ENCODE data around the gene NMRK2. TPM values are rescaled to one million over a fixed set of nuclear protein-coding genes. Genes with fewer than 3 reads are reported as not detected.
"Not testable (repeated sequence)": the region's sequence is repeated elsewhere in the genome, so short reads cannot be mapped to it uniquely, and the experiment has no call there.

The NMRK2 gene
- total RNA-seq, 1 donor: not detected

DNA sequence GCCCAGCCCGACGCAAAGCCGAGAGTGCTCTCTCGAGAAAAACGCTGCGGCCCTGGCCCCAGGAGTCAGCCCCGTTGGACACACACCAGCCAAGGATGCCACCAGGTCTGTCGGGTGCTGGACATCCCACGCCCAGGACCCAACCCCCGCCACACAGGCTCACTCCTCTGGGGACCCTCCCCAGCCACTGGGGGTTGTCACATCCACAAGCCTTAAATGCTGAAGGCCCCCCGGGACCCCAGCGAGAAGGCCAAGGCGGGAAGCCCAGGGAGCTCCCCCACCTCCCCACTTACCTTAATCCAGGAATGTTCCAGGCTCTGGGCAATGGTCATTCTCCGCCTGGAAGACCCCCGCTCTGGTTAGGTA, 26.9 kb downstream of the NMRK2 start:
- DNase-seq (ENCODE audit: low read depth): no peak
- TF ChIP-seq, protein P1, sequence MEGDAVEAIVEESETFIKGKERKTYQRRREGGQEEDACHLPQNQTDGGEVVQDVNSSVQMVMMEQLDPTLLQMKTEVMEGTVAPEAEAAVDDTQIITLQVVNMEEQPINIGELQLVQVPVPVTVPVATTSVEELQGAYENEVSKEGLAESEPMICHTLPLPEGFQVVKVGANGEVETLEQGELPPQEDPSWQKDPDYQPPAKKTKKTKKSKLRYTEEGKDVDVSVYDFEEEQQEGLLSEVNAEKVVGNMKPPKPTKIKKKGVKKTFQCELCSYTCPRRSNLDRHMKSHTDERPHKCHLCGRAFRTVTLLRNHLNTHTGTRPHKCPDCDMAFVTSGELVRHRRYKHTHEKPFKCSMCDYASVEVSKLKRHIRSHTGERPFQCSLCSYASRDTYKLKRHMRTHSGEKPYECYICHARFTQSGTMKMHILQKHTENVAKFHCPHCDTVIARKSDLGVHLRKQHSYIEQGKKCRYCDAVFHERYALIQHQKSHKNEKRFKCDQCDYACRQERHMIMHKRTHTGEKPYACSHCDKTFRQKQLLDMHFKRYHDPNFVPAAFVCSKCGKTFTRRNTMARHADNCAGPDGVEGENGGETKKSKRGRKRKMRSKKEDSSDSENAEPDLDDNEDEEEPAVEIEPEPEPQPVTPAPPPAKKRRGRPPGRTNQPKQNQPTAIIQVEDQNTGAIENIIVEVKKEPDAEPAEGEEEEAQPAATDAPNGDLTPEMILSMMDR (IDR thresholded peaks at IDR 0.05; ENCODE audit: insufficient read depth, low read depth, low read length): no peak
- no peak overlapping the region for H3K4me3 ChIP-seq (ENCODE audit: low read depth, low read length)

DNA sequence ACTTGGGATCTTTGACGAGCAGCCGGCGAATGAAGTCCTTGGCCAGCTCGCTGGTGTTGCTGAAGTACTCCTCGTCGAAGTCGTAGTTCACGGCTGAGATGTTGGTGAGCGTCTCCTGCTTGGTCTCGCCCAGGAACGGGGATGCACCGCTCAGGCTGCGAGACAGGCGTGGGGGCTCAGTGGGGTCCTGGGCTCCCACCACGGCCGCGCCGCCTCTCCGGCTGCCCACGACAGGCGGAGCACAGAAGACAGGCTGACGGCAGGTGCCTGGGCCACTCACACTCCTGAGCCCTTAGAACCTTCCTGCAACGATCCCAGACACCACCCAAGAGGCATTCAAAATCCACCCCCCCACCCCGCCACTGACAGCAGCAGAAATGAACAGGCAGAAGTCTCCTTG, 28.1 kb downstream of the NMRK2 start:
- no peak overlapping the region for H3K4me3 ChIP-seq (ENCODE audit: low read depth, low read length)
- DNase-seq (ENCODE audit: low read depth): no peak
- TF ChIP-seq, protein P1 (IDR thresholded peaks at IDR 0.05; ENCODE audit: insufficient read depth, low read depth, low read length): no peak

DNA sequence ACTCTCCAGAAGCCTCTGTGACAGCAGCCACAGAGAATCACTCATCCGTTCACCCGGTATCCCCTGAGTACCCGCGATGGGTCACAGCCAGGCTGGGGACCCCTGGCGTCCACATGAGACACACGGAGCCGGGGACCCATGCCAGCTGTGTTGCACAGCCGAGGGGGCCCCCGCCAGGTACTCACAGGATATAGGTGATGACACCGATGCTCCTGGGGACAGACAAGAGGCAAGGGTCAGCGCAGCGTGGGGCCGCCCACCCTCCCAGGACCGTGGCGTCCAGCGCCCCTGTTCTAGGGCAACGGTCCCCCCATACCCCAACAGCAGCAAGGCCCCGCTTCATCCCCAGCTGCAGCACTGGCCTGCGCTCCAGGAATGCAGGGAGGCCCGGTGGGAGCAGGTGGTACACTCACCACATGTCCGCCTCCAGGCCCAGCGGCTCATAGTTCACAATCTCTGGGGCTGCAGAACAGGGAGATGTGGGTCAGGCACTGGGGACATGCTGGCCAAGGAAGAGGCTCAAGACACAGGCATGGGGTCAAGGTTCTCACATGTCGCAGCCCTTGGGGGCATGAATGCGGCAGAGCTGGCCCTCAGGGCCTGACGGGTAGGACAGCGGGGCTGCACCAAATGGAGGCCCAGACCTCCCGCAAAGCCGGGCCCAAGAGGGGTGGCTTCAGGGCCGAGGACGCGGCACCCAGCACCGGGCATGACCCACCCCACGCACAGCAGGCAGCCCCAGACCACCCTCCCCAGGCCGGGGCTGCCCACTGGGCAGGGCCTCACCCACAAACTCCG, 30.8 kb downstream of the NMRK2 start:
- no peak for DNase-seq (ENCODE audit: low read depth)
- no peak overlapping the region for H3K4me3 ChIP-seq (ENCODE audit: low read depth, low read length)
- TF ChIP-seq, protein P1 (IDR thresholded peaks at IDR 0.05; ENCODE audit: insufficient read depth, low read depth, low read length): no peak

DNA sequence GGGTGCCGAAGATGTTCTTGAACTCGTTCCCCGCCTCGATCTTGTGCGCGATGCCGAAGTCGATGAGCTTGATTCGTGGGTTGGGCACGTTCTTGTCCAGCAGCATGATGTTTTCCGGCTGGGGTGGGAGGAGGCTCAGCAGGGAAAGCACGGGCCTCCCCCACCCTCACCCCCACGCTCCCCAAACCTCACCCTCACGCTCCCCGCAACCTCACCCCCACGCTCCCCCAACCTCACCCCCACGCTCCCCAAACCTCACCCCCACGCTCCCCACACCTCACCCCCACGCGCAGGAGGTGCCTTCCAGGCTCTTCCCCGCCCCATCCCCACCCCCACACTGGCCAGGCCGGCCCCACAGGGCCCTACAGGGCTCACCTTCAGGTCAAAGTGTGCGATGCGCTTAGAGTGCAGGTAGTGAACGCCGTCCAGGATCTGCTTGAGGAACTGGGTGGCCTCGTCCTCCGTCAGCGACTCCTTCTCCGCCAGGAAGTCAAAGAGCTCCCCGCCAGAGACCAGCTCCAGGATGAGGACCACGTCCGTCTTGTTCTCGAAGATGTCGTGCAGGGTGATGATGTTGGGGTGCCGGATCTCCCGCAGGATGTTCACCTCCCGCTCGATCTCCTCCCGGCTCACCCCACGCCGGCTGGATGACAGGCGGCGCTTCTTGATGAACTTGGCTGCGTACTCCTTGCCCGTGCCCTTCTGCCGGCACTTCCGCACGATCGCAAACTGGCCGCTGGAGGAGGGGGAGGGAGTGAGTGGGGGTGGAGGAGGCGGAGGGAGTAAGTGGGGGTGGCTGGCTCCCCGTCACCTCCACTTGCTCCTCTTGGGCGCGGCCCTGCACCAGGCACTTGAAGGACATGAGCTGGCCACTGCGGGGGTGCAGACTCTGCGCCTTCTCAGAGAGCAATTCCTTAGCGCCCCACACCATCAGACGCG, 31.7 kb downstream of the NMRK2 start:
- no peak overlapping the region for H3K4me3 ChIP-seq (ENCODE audit: low read depth, low read length)
- TF ChIP-seq, protein P1 (IDR thresholded peaks at IDR 0.05; ENCODE audit: insufficient read depth, low read depth, low read length): no peak
- DNase-seq (ENCODE audit: low read depth): no peak

DNA sequence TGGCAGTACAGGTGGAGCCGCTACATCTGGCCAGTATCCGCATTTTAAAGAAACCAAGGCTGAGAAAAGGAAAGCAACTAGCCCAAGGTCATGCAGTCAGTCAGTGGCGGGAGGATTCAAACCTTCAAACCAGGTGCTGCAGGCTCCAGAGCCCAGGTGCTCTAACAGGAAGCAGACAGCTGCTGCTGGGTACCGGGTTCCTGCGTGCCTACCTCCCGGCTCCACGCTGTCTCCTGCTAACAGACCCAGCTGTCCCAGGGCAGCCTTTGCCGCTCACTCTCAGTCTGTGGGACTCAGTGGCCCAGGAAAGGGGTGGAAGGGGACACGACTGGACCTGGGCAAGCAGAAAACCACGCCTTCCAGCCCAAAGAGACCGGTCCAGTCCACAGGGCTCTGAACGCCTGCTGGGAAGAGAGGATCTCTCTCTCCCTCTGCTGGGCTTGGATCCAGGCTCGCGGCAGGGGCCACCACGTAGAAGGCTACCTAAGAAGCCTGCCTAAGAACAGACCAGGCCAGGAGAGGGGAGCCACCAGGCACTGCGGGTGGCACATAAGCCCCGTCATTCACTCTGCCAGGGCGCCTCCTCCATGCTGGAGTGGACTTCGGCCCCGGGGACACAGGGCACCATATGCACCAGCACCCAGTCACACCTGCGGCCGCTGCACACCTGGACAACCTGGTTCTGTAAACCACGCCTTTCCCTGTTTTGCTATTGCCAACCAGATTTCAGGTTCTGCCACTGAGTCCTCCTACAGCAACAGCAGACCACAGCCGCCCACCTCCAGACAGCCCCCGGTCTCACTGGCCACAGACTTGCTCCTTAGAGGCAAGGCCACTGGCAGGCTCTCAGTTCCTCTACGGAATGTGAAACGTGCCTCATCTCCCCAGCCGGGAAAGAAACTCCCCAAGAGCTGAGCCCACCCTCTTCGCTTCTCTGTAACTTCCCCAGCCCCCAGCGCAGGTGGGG, 33.5 kb downstream of the NMRK2 start:
- H3K4me3 ChIP-seq (ENCODE audit: low read depth, low read length): no peak overlapping the region
- TF ChIP-seq, protein P1 (IDR thresholded peaks at IDR 0.05; ENCODE audit: insufficient read depth, low read depth, low read length): no peak
- no peak for DNase-seq (ENCODE audit: low read depth)

DNA sequence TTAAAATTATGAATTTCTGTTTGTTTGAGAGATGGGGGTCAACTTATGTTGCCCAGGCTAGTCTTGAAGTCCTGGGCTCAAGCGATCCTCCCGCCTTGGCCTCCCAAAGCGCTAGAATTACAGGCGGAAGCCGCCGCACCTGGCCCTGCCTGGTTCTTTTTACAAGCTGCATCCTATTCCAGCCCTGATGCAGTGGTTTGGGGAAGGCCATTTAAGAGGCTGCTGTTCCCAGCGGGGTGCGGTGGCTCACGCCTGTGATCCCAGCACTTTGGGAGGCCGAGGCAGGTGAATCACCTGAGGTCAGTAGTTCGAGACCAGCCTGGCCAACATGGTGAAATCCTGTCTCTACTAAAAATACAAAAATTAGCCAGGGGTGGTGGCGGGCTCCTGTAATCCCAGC, 35.1 kb downstream of the NMRK2 start:
- not testable (repeated sequence) for DNase-seq (ENCODE audit: low read depth)

More for the DNA sequence above, 35.1 kb downstream of the NMRK2 start:
- H3K4me3 ChIP-seq (ENCODE audit: low read depth, low read length): not testable (repeated sequence)
